HG03135 (cell line): ENCODE results near the gene RC3H1.
"Not testable (repeated sequence)": the region's sequence is repeated elsewhere in the genome, so short reads cannot be mapped to it uniquely, and the experiment has no call there.

Experiments used
- ATAC-seq: cut with Tn5 transposase; IDR thresholded peaks from one replicate; pipeline ENCODE4 v1.9.1; 2021; ENCODE audit warnings: mild to moderate bottlenecking, moderate library complexity; ENCODE audit not compliant: unreplicated experiment

Gene RC3H1

DNA sequence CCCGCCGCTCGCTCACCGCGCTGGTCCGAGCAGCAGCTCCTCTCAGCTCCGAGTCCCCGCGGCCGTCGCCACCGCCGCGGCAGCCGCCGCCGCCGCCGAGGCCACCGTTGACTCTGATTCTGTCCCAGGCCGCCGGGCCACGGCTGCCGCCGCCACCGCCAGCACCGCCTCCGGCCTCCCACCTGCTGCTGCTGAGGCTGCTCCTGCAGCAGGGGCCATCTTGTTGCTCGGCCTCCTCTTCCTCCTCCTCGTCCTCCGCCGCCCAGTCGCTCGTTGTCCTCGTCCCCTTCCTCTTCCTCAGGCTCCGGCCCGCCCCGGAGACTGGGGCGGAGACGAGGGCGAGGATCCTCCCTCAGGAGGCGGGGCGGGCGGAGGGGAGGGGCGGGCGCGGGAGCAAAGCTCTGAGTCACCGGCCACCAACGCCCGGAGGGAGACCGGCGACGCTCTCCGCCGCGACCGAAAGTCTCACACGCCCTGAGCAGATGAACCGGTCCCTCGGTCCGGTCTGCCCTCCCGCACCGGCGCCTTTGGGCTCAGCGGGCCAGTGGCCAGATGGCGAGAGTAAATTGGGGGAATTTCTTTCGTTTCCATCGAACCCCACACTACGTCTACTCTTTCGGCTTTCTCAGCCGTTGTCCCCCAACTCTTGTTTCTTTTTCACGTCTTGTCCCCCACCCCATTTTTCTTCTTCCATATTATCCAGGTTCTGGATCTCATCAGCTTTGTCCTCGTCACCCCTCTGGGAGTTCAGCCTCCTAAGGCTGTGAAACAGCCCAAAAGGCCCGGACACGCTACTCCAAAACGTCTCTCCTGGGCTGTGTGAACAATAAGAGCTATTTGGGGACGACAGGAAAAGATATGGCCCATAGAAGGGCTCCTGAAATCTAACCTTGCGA is at the start of gene RC3H1:
Gene RC3H1, minus strand, starts transcription at position 278 of the 896 bp plus-strand sequence. CDS start 29,372 bp downstream, outside the sequence.
- ATAC-seq, result peak; percentile 89

DNA sequence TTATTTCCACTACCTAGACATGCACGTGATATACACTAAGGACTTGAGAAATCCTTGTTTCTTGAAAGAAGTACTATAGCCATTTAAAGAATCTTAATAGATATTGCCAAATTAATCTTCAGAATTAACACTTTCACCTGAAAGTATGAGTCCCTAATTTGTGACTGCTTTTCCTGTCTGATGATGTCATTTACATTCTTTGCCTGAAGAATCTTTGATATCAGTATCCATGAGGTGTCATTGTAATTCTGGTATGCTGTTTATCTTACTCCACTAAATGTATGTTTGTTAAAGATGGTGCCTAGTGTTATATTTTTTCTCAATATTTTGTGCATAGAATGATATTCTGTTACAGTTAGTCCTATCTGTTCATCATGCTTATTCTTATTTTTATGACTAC is 48.5 kb upstream of the RC3H1 start:
- ATAC-seq, result no peak

DNA sequence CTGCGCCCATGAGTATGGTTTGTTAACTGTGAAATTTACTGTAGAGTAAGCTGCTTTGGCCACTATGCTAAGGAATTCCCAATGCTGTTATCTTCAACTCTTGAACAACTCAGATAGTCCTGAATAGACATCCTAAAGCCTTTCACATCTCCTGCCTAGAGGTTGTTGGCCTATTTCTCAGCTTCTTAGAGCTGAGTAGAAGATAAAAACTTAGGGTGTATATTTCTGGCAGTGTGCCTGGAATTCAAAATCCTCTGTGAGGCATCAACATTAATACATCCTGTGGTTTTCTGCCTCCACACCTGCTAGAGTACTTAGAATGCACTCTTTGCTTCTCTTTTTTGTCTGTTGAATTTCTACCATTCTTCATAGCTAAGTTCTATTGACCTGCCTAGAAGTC is 45.8 kb upstream of the RC3H1 start:
- no peak for ATAC-seq

GRCh38 chr1:174060090-174060489 is 37.9 kb upstream of the RC3H1 start:
- no peak for ATAC-seq

DNA sequence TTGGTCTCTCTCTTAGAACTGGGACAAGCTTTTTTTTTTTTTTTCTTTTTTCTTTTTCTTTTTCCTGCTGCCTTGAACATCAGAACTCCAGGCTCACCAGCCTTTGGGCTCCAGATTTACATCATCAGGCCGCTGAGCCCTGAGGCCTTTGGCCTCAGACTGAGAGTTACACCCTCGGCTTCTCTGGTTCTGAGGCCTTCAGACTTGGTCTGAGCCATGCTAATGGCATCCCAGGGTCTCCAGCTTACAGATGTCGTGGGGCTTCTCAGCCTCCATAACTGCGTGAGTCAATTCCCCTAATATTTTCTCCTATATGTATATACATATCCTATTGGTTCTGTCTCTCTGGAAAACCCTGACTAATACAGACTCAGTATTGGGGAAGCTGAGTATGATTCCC is 36.5 kb upstream of the RC3H1 start:
- ATAC-seq, result no peak

DNA sequence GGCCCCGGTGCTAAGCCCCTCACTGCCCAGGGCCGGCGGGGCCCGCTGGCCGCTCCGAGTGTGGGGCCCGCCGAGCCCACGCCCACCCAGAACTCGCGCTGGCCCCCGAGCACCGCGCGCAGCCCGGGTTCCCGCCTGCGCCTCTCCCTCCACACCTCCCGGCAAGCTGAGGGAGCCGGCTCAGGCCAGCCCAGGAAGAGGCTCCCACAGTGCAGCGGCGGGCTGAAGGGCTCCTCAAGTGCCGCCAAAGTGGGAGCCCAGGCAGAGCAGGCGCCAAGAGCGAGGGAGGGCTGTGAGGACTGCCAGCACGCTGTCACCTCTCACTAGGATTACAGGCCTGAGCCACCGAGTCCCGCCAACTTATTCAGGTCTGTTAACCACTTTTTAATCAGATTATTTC is 34.5 kb upstream of the RC3H1 start:
- not testable (repeated sequence) for ATAC-seq

DNA sequence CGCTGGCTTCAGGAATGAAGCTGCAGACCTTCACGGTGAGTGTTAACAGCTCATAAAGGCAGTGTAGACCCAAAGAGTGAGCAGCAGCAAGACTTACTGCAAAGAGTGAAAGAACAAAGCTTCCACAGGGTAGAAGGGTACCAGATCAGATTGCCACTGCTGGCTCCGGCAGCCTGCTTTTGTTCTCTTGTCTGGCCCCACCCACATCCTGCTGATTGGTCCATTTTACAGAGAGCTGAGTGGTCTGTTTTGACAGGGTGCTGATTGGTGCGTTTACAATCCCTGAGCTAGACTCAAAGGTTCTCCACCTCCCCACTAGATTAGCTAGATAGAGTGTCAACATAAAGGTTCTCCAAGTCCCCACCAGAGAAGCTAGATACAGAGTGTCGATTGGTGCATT is 33.6 kb upstream of the RC3H1 start:
- ATAC-seq, result not testable (repeated sequence)

- ATAC-seq, result no peak
Observed at GRCh38 chr1:174053826-174054225, 31.7 kb upstream of the RC3H1 start.

DNA sequence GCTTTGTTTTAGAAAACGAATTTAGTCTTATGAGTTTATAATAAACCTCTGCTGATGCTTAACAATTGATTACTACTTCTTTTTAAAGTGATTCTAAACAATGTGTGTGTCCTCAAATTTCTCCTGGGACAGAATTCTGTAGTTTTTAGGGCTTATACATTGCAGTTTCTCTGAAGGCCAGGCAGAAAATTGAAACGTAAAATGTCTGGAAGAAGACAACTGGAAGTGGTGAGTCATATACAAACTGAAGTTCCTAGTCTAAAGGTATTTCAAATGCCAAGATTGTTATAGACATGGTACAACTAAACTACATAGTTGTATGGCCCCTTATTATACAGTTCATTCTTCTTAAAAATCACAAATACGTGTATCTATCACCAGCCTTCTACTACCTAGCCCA is 30.5 kb upstream of the RC3H1 start:
- no peak for ATAC-seq

- ATAC-seq, result no peak
Observed at GRCh38 chr1:174051956-174052355, 29.8 kb upstream of the RC3H1 start.

DNA sequence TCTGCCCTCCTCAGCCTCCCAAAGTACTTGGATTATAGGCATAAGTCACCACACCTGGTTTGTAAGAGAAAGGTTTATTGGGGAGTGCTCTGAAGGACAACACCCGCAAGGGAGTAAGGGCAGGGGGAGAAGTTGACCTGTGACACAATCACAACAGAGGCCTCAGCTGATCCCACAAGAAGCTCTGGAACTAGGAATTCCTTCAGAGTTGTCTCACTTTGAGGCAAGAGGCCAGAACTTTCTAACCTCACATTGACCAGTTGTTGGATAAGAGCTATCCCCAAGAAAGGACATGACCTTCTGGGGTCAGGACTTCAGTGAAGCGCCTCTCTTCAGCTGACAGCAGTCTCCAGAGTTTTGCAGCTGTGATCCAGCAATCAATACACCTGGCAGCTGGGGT is 27.4 kb upstream of the RC3H1 start:
- no peak for ATAC-seq

GRCh38 chr1:174044418-174045222 is 22.5 kb upstream of the RC3H1 start:
- no peak for ATAC-seq

- not testable (repeated sequence) for ATAC-seq
Observed at GRCh38 chr1:174042509-174042908, 20.4 kb upstream of the RC3H1 start.

DNA sequence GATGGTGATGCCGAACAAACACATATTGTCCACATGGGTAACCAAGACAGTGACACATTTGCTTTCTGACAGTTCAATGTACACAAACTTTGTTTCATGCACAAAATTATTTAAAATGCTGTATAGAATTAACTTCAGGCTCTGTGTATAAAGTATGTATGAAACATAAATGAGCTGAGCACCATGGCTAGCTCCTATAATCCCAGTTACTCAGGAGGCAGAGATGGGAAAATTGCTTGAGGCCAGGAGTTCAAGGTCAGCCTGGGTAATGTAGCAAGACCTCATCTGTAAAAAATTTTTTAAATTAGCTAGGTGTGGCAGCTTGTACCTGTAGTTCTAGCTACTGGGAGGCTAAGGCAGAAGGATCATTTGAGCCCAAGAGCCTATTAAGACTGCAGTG is 19.2 kb upstream of the RC3H1 start:
- no peak for ATAC-seq

- no peak for ATAC-seq
Observed at GRCh38 chr1:174040387-174040786, 18.2 kb upstream of the RC3H1 start.

- no peak for ATAC-seq
Observed at GRCh38 chr1:174039027-174039426, 16.9 kb upstream of the RC3H1 start.

DNA sequence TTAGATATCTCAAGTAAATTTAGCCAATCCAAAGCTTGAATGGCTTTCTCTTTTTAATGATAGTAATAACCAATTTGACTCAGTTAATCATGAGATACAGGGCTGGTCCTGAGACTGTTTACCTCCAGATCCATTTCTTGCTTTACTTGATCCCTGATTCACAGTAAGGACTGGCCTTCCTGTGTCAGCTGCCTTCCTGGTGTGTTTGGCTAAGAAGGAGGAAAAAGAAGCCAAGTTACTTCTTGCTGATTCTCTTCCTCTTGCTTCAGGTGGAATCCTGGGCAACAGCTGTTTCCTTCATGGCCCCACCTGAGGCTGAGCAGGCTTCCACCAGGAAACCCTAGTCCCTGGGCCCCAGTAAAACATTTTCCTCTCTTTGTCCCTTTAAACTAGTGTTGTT is 14.6 kb upstream of the RC3H1 start:
- no peak for ATAC-seq

DNA sequence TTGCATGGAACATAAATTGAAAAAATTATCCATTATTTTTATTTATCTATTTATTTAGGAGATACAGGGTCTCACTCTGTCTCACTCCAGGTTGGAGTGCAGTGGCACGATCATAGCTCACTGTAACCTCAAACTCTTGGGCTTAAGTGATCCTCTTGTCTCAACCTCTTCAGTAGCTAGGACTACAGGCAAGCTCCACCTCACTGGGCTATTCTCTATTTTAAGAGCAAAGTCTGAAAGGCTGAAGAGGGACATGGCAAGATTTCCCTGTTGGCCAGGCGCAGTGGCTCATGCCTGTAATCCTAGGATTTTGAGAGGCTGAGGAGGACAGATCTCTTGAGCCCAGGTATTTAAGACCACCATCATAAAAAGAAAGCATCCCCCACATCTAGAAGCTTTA is 14.0 kb upstream of the RC3H1 start:
- no peak for ATAC-seq

DNA sequence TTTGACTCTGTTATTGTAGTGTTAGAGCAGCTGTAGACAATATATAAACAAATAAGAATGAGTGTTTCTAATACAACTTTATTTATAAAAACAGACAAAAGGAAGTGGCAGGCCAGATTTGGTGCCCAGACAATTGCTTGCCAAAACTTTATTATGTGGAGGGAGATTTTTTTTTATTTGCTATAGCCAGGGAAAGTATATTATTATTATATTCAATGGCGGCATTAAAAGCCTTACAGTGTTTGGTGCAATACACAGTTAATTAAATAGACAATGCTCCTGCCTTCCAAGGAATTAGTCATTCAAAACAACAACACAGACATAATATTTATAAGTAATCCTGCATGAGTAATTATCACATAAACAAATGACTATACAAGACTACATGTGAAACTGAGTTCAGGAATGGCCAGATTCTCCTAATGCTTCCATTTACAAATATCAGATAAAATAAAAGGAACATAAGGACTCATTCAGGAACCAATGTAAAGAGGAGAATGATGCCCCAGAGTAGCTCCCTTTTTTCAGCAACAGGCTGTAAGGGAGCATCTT is 10.6 kb upstream of the RC3H1 start:
- ATAC-seq, result no peak

DNA sequence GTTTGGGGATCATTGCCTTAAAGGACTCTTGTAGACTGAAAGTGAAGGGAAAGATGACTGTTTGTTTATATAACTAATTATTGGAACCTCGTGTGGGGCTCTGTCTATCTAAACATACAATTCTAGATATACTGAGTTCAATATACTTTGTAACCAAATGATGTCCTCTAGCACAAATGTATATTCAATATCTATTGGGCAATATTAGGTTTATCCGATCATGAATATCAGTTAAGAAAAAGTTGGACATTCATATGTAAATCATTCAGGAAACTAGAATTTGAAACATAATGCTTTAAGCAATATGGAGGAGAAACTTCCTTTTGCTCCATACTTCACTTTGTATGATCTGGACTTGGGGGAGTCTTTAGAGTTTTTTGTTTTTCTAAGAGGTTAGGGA is 8.9 kb upstream of the RC3H1 start:
- no peak for ATAC-seq

DNA sequence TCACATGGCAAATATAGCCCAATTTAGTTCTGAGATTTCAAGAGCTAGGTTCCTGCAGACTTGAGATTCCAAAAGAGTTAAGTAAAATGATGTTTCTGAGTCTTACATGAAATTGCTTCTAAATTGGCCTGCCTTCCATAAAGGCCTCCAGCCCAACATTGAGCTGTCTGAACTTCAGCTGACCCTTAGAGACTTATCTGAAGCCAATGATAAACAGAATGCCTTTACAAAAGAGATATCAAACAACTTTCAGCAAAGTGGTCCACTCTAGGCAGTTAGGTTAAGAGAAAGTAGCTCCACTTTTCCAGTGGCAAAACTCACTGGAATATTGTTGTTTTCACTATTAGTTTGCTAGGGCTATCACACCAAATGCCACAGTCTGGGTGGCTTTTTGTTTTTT is 6.3 kb upstream of the RC3H1 start:
- ATAC-seq, result no peak

GRCh38 chr1:174023440-174023839 is 1.3 kb upstream of the RC3H1 start:
- no peak for ATAC-seq
